NCI-H146 treated with DMSO at 0.1 percent for 48 hours (cell line): ENCODE data around the gene NELFE.
"Not testable (repeated sequence)": the region's sequence is repeated elsewhere in the genome, so short reads cannot be mapped to it uniquely, and the experiment has no call there.

Source experiments
- DNase-seq: peaks from one replicate; lab custom pipeline; 2025; ENCODE audit not compliant: unreplicated experiment; lab: John Stamatoyannopoulos, UW

NELFE gene, protein sequence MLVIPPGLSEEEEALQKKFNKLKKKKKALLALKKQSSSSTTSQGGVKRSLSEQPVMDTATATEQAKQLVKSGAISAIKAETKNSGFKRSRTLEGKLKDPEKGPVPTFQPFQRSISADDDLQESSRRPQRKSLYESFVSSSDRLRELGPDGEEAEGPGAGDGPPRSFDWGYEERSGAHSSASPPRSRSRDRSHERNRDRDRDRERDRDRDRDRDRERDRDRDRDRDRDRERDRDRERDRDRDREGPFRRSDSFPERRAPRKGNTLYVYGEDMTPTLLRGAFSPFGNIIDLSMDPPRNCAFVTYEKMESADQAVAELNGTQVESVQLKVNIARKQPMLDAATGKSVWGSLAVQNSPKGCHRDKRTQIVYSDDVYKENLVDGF

DNA sequence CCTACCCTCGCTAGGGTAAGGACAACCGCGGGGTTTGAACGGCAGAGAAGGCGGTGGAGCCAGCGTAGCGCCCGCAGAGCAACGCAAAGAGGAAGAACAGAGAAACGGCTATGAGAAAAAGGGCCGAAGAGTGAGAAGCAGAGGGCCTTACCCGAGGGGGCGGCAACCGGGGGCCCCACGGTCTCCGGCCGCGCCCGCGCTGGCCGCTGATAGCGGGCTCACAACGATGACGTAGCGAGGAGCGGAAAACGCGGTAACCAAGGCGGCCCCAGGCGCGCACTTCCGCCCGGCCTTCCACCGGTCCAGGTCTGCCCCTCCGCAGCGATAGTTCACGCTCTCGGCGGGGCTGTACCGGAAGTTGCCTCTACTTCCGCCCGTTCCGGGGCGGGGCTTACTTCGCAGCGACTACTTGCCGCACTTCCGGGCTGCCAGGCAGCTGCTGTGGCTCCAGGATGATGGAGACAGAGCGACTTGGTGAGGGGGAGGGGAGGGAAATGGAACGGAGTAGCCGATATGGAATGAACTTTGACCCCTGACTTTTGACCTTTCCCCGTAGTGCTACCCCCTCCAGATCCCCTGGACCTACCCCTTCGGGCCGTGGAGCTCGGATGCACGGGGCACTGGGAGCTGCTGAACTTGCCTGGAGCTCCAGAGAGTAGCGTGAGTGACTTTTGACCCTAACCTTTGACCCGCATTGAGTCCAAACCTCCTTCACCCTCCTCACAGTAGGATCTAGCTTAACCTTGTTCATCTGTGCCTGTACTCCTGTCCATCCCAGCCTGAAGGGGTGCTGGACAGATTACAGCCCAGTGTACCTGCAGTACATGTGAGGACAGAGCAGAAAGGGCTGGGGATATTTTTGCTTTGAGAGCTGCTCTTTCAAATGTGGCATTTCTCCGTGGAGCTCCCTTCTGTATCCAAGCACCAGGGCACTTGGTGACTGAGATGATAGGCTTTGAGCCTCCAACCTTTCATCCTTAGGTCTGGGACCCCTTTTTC lies at the start of gene NELFE, which contains the start of gene SKIC2:
Gene NELFE, minus strand, starts transcription at position 231 of the 999 bp plus-strand sequence. CDS start 525 bp downstream, outside the sequence.
Gene SKIC2, plus strand, starts transcription at position 435 of the 999 bp plus-strand sequence. Its CDS starts 18 bp downstream, at position 453.
- DNase-seq = peak; percentile 92

DNA sequence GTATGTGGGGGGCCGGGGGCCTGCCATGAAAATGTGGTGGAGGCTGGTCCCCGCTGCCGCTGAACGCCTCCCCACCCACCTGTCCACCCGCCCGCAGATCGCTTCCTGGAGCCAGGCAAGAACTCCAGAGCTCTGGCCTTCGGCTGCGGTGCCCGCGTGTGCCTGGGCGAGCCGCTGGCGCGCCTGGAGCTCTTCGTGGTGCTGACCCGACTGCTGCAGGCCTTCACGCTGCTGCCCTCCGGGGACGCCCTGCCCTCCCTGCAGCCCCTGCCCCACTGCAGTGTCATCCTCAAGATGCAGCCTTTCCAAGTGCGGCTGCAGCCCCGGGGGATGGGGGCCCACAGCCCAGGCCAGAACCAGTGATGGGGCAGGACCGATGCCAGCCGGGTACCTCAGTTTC lies 49.3 kb upstream of the NELFE start:
- DNase-seq = not testable (repeated sequence)

DNA sequence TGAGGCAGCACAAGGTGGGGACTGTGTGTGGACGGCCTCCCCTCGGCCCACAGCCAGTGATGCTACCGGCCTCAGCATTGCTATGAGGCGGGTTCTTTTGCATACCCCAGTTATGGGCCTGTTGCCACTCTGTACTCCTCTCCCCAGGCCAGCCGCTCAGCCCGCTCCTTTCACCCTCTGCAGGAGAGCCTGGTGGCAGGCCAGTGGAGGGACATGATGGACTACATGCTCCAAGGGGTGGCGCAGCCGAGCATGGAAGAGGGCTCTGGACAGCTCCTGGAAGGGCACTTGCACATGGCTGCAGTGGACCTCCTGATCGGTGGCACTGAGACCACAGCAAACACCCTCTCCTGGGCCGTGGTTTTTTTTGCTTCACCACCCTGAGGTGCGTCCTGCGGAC lies 48.3 kb upstream of the NELFE start:
- DNase-seq = not testable (repeated sequence)

DNA sequence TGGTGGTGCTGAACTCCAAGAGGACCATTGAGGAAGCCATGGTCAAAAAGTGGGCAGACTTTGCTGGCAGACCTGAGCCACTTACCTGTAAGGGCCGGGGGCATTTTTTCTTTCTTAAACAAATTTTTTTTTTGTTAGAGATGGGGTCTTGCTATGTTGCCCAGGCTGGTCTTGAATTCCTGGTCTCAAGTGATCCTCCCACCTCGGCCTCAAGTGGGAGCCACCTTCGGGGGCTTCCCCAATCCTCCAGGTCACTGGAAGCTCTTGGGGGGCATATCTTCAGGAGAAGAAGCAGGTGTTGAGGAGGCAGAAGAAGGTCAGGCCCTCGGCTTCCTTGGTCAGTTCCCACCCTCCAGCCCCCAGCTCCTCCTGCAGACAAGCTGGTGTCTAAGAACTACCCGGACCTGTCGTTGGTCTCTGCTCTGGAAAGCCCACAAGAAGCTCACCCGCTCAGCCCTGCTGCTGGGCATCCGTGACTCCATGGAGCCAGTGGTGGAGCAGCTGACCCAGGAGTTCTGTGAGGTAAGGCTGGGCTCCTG lies 47.3 kb upstream of the NELFE start:
- DNase-seq = not testable (repeated sequence)

DNA sequence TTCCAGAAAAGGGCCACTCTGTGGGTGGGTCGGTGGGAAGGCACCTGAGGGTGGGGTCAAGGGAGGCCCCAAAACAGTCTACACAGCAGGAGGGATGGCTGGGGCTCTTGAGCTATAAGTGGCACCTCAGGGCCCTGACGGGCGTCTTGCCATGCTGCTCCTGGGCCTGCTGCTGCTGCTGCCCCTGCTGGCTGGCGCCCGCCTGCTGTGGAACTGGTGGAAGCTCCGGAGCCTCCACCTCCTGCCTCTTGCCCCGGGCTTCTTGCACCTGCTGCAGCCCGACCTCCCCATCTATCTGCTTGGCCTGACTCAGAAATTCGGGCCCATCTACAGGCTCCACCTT lies 46.7 kb upstream of the NELFE start:
- DNase-seq = not testable (repeated sequence)

DNA sequence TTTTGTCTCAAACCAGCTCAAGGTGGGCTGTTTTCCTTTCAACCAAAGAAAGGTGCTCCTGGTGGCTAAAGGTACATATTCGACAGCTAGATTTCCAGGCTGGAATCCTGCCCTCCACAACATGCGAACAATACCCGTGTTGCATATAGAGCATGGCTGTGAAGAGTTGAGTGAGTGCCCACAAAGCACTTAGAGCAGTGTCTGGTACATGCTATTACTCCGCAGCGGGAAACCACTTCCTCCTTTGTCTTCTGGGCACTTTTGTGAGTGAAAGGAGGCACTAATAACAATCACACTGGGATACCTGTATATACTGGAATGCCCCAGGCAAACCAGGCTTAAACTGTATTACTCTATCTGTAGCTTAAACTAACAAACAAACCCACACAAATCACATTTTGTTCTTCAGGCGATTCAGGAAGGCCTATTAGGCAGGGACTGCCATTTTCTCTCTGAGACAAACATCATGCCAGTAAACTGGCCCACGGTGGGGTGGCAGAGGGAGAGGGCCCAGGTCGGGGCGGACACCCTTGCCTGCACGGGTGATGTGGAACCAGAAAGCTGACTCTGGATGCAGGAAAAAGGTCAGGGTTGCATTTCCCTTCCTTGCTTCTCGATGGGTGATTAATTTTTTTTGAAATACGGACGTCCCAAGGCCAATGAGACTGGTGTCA lies 46.2 kb upstream of the NELFE start:
- not testable (repeated sequence) for DNase-seq

DNA sequence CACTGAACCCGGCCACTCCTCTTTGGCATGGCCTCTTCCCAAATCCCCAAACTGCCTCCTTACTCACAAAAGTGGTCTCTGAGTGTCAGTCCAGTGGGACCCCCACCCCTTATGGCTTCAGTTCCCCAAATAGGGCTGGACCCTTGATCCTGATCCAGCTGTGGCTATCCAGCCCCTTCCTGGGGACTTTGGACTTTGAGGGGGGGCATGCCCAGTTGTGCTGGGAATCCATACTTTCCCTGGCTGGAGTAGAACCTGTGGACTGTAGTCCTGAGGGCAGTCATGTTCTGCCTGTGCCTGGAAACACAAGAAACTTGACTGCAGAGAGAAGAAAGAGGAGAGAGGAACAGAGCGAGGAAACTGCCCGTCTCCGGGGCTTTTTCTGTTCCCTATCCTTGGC lies 45.6 kb upstream of the NELFE start:
- DNase-seq = not testable (repeated sequence)

DNA sequence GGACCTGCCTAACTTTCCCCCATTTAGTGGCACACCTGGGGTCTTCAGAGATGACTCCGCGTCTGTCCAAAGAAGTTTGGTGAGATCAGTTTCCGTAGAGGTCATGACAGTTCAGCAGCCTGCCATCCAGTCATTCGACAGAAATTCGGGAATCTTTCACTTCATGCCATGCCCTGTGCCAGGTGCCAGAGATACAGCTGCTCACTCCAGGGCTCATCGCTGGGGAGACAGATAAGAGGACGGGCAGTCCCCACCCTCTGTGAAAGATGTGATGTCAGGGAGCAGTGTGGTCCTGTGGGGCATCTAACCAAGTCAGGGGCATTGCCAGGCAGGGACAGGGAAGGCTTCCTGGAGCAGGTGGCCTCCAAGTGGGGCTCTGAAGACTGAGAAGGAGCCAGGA lies 44.5 kb upstream of the NELFE start:
- DNase-seq = not testable (repeated sequence)

DNA sequence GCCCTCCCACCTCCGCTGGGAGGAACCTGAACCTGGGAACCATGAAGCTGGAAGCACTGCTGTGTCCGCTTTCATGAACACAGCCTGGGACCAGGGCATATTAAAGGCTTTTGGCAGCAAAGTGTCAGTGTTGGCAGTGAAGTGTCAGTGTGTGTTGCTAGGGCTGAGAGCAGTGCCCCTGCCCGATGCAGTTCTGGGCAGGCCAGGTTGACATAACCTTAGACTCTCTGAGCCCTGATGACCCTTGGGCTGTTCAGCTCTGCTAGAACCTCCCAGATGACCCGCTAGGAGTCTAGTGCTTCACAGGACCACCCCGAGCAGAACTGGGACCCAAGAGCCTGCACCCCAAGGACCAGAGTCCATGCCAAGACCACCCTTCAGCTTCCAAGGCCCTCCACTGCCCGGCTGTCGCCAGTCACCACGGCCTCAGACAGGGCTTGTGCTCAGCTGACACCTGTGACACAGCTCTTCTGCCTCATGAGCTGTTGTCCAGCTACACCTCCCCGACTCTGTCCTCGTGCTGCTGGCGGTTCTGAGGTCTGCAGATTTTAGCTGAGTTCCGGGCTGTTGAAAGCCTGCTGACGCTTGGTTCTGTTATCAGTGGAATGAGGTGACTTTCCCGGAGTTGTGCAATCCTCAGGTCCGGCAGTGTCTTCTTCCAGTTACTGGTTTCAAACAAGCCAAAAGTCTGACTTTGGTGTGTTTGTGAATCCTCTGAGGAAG lies 43.9 kb upstream of the NELFE start:
- DNase-seq = not testable (repeated sequence)

DNA sequence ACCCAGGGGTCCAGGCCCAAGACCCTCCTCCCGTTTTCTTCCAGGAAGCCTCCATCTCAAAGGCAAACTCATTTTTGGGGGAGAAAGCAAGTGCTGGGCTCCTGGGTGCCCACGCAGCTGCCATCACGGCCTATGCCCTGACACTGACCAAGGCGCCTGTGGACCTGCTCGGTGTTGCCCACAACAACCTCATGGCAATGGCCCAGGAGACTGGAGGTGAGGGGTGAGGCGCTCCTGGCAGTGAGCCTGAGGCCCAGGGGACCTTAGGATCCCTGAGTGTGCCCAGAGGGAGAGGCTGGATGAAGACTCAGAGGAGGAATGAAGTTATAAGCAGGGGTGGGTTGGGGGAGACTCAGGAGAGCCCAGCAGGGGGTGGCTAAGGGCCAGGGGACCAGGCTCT lies 37.6 kb upstream of the NELFE start:
- DNase-seq = not testable (repeated sequence)

DNA sequence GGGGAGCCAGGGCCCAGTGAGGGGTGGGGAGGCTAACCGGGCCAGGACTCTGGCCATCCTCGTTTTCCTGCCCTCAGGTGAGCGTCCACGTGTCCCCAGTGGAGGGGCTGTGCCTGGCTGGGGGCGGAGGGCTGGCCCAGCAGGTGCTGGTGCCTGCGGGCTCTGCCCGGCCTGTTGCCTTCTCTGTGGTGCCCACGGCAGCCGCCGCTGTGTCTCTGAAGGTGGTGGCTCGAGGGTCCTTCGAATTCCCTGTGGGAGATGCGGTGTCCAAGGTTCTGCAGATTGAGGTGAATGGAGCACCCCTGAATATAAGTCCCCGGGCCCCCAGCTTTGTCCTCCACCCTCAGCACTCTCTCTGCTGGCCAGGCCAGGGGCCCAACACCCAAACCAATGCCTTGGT lies 35.6 kb upstream of the NELFE start:
- not testable (repeated sequence) for DNase-seq

DNA sequence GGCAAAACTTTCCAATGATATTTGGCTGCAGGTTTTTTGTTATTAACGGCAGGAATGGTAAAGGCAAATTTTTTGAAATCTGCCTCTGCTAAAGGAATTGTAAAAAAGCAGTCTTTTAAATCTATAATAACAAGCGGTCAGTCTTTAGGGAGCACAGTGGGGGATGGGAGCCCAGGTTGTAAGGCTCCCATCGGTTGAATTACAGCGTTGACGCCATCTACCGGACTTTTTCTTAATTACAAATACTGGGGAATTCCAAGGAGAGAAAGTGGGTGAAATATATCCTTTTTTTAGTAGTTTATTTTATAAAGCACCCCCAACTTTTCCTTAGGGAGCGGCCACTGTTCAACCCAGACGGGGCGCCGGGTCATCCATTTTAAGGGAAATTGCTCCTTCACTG lies 30.6 kb upstream of the NELFE start:
- DNase-seq = not testable (repeated sequence)

DNA sequence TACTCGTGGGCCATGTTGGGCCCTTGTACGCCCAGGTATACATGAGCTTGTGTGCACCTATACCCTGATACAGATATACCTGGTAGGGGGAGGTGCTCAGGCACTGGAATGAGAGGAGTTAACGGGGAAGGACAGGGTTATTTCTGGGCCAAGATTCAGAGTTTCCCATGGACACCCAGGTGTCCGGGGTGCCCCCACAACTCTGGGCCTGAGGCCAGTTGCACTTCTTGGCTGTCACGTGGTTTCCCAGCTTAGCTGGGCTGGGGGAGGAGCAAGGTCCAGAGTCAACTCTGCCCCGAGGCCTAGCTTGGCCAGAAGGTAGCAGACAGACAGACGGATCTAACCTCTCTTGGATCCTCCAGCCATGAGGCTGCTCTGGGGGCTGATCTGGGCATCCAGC lies 23.0 kb upstream of the NELFE start, which contains the start of gene C4A:
Gene C4A, plus strand, starts transcription at position 314 of the 400 bp plus-strand sequence. Its CDS starts 51 bp downstream, at position 365.
- DNase-seq = not testable (repeated sequence)

DNA sequence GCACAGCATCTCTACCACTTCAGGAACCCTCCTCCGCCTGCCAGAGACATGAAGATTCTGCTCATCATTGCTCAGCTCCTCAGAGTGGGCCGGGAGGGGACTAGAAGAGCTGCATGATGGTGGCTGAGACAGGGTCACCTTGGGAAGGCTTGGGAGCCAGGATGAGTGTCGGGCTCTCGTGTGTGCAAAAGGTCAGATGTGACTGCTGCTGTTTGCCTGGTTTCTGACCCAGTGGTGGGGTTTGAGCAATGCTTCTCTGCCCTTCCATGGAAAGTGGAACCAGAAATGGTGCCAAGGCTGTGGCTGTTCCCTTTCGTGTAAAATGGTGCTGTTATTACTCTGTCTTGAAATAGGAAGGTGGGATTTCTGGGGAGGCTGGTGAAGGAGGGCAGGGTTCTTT lies 22.2 kb upstream of the NELFE start:
- not testable (repeated sequence) for DNase-seq

DNA sequence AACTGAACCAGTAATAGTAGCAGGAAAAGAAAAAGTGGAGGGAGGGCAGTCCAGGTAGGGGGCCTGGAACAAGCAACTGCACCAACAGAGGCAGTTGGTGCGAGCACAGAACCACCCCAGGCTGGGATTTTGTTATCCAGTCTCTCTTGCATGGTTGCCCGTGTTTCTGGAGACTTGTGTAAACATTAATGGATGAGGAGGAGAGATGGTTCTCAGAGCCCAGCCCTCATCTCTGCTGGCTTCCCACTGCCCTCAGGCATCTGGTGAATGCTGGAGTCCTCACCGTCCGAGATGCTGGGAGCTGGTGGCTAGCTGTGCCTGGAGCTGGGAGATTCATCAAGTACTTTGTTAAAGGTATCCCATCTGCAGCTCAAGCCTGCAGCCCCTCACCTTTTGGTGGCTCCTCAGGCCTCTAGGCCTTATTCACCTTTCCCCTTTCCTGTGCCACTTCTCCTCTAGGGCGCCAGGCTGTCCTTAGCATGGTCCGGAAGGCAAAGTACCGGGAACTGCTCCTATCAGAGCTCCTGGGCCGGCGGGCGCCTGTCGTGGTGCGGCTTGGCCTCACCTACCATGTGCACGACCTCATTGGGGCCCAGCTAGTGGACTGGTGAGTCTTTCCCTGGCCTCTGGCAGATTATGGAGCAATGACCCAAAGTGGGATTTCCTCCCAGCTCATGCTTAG lies 21.6 kb upstream of the NELFE start:
- not testable (repeated sequence) for DNase-seq

DNA sequence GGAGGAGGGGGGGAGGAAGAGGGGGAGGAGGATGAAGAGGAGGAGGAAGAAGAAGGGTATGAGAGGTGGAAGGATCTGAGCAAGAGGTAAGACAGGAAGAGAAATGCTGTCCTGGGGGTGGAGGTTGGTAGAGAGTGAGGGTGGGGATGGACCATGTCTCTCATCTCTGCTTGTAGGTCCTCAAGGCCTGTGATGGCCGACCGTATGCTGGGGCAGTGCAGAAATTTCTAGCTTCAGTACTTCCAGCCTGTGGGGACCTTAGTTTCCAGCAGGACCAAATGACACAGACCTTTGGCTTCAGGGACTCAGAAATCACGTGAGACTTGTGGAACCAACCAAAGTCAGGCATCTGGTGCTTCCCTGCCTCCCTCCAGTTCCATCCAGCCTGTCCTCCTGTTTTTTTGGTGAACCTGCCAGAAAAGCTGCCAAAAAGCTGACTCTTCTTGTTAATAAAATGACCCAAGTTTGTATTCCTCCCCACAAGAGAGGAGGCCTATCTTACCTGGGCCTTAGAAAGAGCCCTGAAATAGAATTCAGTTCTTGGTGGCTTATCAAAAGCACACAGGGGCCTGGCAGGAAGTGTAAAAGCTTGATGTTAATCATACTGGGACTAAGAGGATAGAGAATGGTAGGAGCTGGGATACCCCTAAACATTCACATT lies 20.6 kb upstream of the NELFE start:
- no peak for DNase-seq

DNA sequence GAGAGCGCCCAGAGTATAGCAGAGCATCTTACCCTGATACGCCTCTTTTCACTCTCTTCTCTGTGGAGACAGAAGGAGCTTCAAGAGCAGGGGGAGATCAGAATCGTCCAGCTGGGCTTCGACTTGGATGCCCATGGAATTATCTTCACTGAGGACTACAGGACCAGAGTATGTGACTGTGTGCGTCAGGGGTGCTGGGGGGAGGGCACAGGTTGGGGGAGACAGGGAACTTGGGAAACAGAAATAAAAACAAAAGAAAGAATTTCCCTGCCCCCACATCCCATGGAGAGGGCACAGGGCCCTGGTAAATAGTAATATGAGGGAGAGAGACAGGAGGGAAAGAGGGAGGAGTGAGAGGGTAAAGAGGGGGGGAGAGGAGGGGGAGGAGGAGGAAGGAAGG lies 20.1 kb upstream of the NELFE start:
- DNase-seq = no peak

DNA sequence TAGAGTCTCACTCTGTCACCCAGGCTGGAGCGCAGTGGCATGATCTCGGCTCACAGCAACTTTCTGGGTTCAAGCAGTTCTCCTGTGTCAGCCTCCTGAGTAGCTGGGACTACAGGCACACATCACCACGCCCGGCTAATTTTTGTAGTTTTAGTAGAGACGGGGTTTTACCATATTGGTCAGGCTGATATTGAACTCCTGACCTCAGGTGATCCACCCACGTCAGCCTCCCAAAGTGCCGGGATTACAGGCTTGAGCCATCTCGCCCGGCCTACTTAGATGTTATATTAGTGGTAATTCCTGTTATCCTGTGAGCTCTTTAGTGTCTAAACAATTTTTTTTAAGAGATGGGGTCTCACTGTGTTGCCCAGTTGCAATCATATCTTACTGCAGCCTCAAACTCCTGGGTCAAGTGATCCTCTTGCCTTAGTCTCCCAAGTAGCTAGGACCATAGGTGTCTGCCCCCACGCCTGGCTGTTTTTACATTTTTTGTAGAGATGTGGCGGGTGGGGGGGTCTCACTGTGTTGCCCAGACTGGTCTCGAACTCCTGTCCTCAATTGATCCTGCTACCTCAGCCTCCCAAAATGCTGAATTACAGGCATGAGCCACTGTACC lies 19.2 kb upstream of the NELFE start:
- no peak for DNase-seq
